Measurements from ENCODE around the gene MRPS22.

Gene MRPS22

GRCh38 chr3:139301183-139301582 is 42.6 kb upstream of the MRPS22 start:
- no peak for DNase-seq (ENCODE audit: low read depth)
- no peak overlapping the region for H3K4me3 ChIP-seq (ENCODE audit: low read depth, low read length)
- TF ChIP-seq CTCF (IDR thresholded peaks at IDR 0.05; ENCODE audit: low read depth, low read length, missing control alignments): no peak

GRCh38 chr3:139301654-139302053 is 42.2 kb upstream of the MRPS22 start:
- H3K4me3 ChIP-seq (ENCODE audit: low read depth, low read length): no peak overlapping the region
- no peak for DNase-seq (ENCODE audit: low read depth)
- no peak for TF ChIP-seq CTCF (IDR thresholded peaks at IDR 0.05; ENCODE audit: low read depth, low read length, missing control alignments)

- TF ChIP-seq CTCF (IDR thresholded peaks at IDR 0.05; ENCODE audit: low read depth, low read length, missing control alignments): no peak
- H3K4me3 ChIP-seq (ENCODE audit: low read depth, low read length): no peak overlapping the region
- DNase-seq (ENCODE audit: low read depth): no peak
These were observed 41.6 kb upstream of the MRPS22 start for GRCh38 chr3:139302084-139302800.

- TF ChIP-seq CTCF (IDR thresholded peaks at IDR 0.05; ENCODE audit: low read depth, low read length, missing control alignments): no peak
- no peak for DNase-seq (ENCODE audit: low read depth)
- H3K4me3 ChIP-seq (ENCODE audit: low read depth, low read length): no peak overlapping the region
These were observed 41.1 kb upstream of the MRPS22 start for GRCh38 chr3:139302801-139303113.

- H3K4me3 ChIP-seq (ENCODE audit: low read depth, low read length): no peak overlapping the region
- DNase-seq (ENCODE audit: low read depth): no peak
- no peak for TF ChIP-seq CTCF (IDR thresholded peaks at IDR 0.05; ENCODE audit: low read depth, low read length, missing control alignments)
These were observed 40.6 kb upstream of the MRPS22 start for GRCh38 chr3:139303216-139303615.

- no peak overlapping the region for H3K4me3 ChIP-seq (ENCODE audit: low read depth, low read length)
- DNase-seq (ENCODE audit: low read depth): no peak
- TF ChIP-seq CTCF (IDR thresholded peaks at IDR 0.05; ENCODE audit: low read depth, low read length, missing control alignments): no peak
These were observed 39.4 kb upstream of the MRPS22 start for GRCh38 chr3:139304383-139304782.

GRCh38 chr3:139306078-139306477 is 37.7 kb upstream of the MRPS22 start:
- DNase-seq (ENCODE audit: low read depth): no peak
- no peak for TF ChIP-seq CTCF (IDR thresholded peaks at IDR 0.05; ENCODE audit: low read depth, low read length, missing control alignments)
- no peak overlapping the region for H3K4me3 ChIP-seq (ENCODE audit: low read depth, low read length)

Measured in GM12864 (cell line).